NT2/D1 (cell line): Measurements from ENCODE around the gene DLG2.

Experiments
- YY1 ChIP-seq: IDR thresholded peaks from 2 replicates; pipeline ENCODE4 v1.6.1; 2011; ENCODE audit not compliant: insufficient read length, insufficient read depth
- ZNF274 ChIP-seq: IDR thresholded peaks from 2 replicates; pipeline ENCODE4 v1.6.1; 2011; ENCODE audit warnings: mild to moderate bottlenecking, low read depth, low read length

DNA sequence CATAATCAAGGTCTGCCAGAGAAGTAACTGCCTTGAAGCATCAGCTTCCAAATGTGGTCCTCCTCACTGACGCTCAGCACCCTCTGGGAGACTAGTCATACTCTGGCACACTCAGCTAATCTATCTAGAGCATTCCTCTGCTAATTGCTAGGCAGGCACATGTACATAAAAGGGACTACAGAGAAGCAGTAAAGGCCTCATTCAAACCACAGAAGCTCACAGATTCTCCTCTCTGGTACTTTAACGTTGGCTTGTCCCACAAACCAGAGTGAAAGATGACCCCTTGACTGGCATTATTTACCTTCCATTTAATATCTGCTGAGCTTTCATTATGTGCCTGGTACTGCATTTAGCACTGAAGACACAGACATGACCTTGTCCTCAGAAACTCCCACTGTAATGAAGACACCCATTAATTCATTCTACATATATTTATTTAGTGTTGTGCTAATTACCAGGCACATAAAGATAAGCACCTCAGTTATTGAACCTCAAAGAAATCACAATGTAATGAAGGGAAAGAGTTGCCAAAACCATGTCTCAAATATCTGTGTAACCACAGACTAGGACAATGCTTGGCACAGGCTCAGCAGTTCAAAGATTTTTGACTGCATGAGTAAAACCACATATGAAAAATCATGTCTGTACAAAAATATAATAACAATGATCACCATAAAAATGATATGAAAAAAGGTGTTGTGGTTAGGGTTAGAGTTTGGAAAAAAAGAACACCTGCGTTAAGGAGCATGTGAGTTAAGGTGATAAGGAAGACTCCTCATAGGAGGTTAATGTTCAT is 550.4 kb downstream of the DLG2 start:
- no peak for TF ChIP-seq ZNF274
- no peak for TF ChIP-seq YY1
